GM21723 (cell line): ENCODE measurements around the gene AIRE.

Experiments used
- ATAC-seq: cut with Tn5 transposase; IDR thresholded peaks from one replicate; pipeline ENCODE4 v1.9.1; 2021; ENCODE audit warnings: mild to moderate bottlenecking, moderate library complexity; ENCODE audit not compliant: unreplicated experiment

AIRE gene

DNA sequence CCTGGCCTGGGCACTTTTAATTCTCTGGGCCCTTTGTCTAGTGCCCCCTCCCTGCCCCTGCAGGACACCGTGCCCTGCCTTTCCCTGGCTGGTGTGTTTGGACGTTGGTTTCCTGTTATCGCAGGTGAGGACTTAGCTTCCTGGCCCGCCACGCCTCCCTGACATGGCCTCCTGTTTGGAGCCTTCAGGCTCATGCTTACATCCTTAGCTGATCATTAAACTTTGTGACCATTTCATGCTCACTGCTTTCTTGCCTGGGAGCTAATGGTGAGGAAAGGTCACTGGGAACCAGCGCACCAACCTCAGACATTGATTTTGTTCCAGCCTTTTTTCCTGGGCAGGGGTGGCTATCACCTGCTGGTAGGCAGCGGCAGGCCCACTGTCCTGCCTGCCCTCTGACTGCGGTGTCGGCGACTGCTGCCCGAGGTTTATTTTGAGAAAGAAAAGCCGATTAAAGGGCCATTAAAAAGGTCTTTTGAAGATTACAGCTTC, 17.9 kb downstream of the AIRE start:
- no peak for ATAC-seq

DNA sequence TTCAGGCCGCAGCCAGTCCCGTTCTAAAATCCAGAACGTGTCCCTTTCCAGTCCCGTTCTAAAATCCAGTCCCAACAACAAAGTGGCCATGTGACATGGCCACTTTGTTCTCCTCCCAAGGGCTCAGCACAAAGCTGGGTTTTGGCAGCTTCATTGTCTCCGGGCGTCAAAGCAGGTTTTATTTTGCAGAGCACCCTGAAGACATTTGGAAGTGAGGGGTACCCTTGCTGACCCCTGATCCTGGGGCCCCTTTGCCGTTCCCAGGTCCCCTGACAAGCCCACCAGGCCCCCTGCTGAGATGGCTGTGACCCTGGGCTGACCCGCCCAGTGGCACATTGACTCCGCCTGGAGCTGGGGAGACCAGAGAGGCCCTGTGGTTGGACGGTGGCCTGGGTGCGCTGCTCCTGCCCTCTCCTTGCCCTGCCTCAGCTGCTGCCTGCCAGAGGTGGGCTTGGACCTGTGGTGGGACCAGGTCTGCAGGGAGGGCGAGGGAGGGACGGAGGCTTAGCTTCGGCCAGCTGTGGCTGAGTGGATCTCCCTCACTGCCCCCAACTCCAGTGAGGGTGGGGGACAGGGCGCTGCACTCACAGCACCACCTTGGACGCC, 18.4 kb downstream of the AIRE start:
- no peak for ATAC-seq

GRCh38 chr21:44304877-44305293, 19.2 kb downstream of the AIRE start:
- ATAC-seq, result no peak

- no peak for ATAC-seq
Measured at GRCh38 chr21:44305691-44306090, 20.0 kb downstream of the AIRE start.

GRCh38 chr21:44306936-44307704, 21.4 kb downstream of the AIRE start:
- no peak for ATAC-seq

- no peak for ATAC-seq
Measured at GRCh38 chr21:44310628-44311507, 25.2 kb downstream of the AIRE start.

GRCh38 chr21:44312089-44312488, 26.4 kb downstream of the AIRE start:
- no peak for ATAC-seq

- no peak for ATAC-seq
Measured at GRCh38 chr21:44312716-44313115, 27.0 kb downstream of the AIRE start.

DNA sequence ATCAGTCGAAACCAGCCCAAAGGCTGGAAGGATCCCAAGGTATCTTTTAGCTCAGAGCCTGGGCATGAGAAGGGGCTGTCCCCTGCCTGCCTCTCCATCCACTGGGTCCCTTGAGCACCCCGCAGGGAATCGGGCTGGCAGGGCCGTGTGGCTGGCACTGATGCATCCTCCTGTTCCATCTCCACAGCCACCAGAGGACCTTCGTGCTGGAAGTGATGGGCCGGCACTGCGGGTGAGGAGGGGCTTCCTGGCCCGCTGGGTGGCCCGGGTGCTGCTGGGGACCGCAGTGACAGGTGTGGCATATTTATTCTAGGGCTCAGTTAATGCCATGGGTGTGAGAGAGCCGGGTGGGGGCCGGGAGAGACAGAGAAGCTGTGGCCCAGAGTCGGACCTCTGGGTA, 27.8 kb downstream of the AIRE start:
- no peak for ATAC-seq

DNA sequence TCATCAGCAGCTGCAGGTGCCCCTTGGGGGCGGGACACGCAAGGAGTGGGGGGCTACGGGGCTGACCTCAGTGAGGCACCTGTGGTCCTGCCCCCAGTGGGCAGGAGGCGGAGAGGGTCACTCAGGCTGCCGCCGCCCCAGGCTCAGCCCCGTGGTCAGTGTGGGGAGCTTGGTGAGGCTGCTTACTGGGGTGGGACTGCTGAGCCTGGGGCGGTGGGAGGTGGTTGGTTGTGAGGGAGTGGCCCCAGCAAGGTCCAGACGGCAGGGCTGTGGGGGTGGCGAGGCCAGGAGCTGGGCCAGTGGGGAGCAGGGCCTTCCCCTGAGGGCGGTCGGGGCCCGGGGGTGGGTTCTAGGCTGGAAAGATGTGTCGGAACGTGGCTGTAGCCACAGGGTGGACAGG, 28.5 kb downstream of the AIRE start:
- no peak for ATAC-seq

DNA sequence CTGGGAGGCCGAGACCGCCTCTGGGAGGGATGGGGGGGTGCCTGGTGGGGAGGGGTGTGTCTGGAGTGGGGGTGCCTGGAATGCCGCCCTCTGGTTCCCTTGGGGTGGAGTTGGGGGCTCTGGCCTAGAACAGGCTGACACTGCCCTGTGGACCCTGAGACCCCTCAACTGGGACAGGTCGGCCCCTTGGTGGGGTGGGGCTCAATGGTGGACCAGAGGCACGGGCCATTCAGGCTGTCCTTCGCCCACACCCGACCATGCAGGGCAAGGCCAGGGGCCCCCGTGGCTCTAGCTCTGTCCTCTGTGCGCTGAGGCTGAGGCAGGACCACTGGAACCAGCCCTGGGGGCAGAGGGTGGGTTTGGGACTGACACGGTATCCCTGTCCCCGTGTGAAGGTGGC, 28.9 kb downstream of the AIRE start:
- ATAC-seq, result no peak

DNA sequence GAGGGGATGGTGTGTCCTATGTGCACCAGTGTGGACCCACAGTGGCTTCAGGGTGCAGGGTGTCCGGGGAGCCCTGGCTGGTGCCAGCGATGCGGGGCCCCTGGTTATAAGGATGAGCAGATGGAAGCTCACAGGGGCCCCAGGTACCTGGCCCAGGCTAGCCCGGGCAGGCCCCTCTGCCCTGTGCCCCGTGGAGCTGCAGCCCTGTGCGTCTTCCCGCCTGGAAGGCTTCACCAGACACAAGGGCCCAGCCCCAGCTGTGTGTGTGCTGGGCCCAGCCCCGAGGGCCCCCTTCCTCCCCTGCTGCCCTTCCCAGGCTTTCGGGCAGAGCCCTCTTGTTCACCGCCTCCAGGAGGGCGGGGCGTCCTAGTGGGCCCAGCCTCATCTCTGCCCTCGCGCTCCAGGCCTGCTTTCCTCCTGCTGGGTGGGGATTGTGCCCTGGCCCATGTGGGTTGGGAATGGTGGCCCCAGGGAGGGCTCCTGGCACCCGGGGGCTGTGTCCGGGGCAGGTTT, 30.1 kb downstream of the AIRE start:
- no peak for ATAC-seq

DNA sequence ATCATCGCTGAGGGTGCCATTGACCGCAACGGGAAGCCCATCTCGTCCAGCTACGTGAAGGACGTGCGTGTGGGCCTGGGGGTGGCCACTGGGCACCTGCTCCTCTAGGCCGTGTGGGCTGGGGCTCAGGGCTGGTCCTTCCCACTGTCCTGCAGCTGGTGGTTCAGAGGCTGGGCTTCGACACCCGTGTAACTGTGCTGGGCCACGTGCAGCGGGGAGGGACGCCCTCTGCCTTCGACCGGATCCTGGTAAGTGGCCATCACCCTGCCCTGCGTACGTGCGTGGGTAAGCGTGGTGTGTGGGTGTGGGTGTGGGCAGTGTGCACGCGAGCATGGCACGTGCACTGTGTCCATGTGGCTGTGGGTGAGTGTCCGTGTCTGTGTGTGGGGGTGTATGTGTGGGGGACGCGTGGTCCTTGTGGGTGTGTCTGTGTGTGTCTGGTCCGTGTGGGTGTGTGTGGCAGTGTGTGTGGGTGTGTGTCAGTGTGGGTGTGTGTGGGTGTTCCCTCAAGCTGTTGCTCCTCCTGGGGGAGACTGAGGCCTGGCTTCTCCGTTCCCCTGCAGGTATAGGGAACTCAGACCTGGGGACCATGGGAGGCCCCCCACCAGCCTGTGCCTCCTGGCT, 30.7 kb downstream of the AIRE start:
- no peak for ATAC-seq

GRCh38 chr21:44317241-44317782, 31.6 kb downstream of the AIRE start:
- ATAC-seq, result no peak

DNA sequence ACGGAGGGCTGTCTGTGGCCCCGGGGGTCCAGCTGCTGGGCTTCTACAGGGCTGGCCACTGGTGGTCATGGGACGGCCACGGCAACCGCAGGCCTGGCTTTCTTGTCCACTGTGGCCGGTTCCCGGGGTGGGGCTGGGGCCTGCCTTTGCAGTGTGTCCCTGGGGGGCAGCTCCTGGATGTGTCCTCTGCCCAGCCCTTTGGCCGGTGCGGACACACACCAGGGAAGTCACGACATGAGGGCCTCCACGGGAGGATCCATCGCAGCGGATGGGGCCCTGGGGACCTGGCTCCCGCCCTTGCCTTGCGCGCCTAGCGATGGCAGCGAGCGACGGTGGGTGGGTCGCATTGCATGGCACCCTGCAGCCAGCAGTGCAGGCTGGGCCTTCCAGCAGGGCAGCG, 32.2 kb downstream of the AIRE start:
- no peak for ATAC-seq

GRCh38 chr21:44318489-44319285, 33.0 kb downstream of the AIRE start:
- ATAC-seq, result no peak

DNA sequence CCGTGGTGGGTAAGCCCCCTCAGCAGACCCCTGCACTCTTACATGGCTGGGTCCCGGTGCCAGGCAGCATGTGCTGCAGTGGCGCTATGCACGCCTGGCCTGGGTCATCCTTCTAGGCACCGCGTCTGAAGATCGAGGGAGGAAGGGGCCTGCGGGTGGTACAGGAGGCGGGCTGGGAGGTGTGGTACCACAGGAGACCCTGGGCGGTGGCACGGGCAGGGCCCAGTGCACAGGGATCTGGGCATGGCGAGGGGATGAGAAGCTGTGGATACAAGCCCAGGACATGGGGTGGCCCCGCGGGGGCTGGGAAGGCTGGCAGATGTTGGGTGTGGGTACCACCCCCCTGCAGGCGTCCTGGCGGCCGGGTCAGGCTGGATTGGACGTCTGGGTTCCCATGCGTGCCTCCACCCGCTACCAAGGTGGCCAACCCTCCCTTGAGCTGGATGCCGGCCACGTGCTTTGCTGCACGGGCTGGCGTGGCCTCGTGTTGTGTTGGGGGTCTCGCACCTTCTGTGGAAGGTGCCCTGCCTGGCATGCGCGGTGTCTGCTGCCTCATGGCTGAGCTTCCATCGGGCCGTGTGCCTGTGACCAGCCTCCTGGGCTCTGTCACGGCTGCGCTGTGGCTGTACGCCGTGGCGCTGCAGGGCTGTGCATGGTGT, 33.9 kb downstream of the AIRE start:
- no peak for ATAC-seq

DNA sequence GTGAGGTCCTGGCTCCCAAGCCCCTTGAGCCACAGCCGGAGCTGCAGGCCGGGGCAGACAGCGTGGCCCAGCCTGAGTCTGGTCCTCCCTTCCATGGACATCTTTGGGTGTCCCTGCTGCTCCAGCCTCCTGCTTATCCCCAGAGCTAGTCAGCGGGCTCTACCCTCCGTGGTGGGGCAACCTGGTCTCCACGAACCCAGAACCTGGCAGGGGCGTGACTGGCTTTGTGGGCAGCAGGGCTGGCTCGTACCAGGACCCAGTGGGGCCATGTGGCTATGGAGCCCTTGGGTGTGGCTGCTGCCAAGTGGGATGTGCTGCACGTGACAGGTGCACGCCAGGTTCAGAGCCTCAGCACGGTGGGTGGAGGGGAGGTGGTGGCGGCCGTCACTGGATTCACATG, 35.2 kb downstream of the AIRE start:
- no peak for ATAC-seq

- no peak for ATAC-seq
Measured at GRCh38 chr21:44321846-44322450, 36.3 kb downstream of the AIRE start.
